ENCODE results near the gene ZFYVE21.
A peak's percentile ranks its signal among the peaks of the same experiment; 100 is the strongest.

ZFYVE21 gene

DNA sequence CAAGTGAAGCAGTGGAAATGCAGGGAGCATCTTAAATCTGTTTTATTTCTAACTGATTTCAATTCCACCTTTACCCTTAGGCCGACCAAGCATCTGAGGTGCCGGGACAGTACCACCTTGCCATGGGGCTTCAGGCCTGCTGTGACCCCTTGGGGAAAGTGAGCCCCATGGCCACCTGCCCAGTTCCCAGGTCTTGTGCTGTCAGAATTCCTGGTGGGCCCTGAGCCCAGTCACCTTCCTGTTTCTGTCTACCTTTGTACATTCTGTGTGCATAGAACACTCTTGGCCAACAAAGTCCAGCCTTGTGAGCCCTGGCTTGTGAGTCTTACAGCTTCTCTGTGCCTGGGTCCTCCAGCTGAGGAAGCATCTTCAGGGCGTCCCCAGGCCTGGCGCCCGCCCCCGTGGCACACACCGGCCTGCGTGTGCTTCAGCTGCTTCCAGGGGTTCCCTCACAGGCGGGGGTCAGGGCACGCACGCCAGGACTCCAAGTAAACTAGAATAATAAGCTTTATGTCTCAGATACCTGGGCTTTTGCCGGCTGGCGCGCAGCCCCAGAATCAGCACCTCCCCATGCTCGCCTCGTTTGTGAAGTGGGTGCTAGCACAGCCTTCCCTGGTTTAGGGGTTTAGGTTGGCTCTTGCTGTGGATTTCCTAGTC lies 10.3 kb downstream of the ZFYVE21 start:
- TF ChIP-seq, protein P1, sequence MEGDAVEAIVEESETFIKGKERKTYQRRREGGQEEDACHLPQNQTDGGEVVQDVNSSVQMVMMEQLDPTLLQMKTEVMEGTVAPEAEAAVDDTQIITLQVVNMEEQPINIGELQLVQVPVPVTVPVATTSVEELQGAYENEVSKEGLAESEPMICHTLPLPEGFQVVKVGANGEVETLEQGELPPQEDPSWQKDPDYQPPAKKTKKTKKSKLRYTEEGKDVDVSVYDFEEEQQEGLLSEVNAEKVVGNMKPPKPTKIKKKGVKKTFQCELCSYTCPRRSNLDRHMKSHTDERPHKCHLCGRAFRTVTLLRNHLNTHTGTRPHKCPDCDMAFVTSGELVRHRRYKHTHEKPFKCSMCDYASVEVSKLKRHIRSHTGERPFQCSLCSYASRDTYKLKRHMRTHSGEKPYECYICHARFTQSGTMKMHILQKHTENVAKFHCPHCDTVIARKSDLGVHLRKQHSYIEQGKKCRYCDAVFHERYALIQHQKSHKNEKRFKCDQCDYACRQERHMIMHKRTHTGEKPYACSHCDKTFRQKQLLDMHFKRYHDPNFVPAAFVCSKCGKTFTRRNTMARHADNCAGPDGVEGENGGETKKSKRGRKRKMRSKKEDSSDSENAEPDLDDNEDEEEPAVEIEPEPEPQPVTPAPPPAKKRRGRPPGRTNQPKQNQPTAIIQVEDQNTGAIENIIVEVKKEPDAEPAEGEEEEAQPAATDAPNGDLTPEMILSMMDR (IDR thresholded peaks at IDR 0.05): no peak
- no peak for DNase-seq
- H3K27me3 Mint-ChIP-seq (ENCODE audit: low read depth, poor library complexity): no peaks in the 10 kb centered on the region
- peaks cover 16% of the 10 kb centered on the region for H3K36me3 Mint-ChIP-seq (ENCODE audit: low read depth)
- peaks cover 16% of the 10 kb centered on the region for H3K4me1 Mint-ChIP-seq
- peak overlapping the region; percentile 36 for H3K27ac Mint-ChIP-seq
- no peak overlapping the region for H3K4me3 Mint-ChIP-seq
- H3K9me3 Mint-ChIP-seq: no peaks in the 10 kb centered on the region

GRCh38 chr14:103726474-103726873 lies 10.9 kb downstream of the ZFYVE21 start:
- Mint-ChIP-seq H3K27ac (peak overlapping the region; percentile 36), H3K4me1 (peaks cover 11% of the 10 kb centered on the region), H3K36me3 (ENCODE audit: low read depth) (peaks cover 16% of the 10 kb centered on the region), H3K4me3 (no peak overlapping the region), H3K9me3 (no peaks in the 10 kb centered on the region), H3K27me3 (ENCODE audit: low read depth, poor library complexity) (no peaks in the 10 kb centered on the region)
- TF ChIP-seq, protein P1 (IDR thresholded peaks at IDR 0.05): no peak
- no peak for DNase-seq

- TF ChIP-seq, protein P1 (IDR thresholded peaks at IDR 0.05): no peak
- no peak overlapping the region for H3K4me3 Mint-ChIP-seq
- H3K4me1 Mint-ChIP-seq: peaks cover 10% of the 10 kb centered on the region
- peaks cover 16% of the 10 kb centered on the region for H3K36me3 Mint-ChIP-seq (ENCODE audit: low read depth)
- H3K27ac Mint-ChIP-seq: no peak overlapping the region
- no peaks in the 10 kb centered on the region for H3K27me3 Mint-ChIP-seq (ENCODE audit: low read depth, poor library complexity)
- H3K9me3 Mint-ChIP-seq: no peaks in the 10 kb centered on the region
- DNase-seq: no peak
These were observed 11.8 kb downstream of the ZFYVE21 start for GRCh38 chr14:103727313-103727980.

- Mint-ChIP-seq H3K27ac (peak overlapping the region; percentile 78), H3K9me3 (no peaks in the 10 kb centered on the region), H3K4me3 (no peak overlapping the region), H3K36me3 (ENCODE audit: low read depth) (peaks cover 21% of the 10 kb centered on the region), H3K27me3 (ENCODE audit: low read depth, poor library complexity) (no peaks in the 10 kb centered on the region), H3K4me1 (peaks cover 7% of the 10 kb centered on the region)
- TF ChIP-seq, protein P1 (IDR thresholded peaks at IDR 0.05): no peak
- DNase-seq: no peak
These were observed 12.5 kb downstream of the ZFYVE21 start for GRCh38 chr14:103728141-103728540.

DNA sequence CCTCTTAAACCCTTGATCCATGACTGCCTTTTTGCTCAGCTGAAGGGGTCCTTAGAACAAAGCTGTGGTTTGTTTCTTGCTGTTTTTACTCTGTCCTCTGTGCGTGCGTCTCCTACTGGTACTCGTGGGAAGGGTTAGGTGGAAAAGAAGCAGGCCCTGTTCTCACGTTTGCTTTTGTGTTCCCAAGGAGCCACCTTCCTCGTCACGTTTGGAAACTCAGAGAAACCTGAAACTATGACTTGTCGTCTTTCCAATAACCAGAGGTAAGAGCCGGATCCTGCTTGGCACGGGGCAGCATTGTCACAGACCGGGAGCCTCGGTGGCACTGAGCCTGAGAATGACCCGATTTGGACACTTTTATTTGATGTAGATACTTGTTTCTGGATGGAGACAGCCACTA lies 13.1 kb downstream of the ZFYVE21 start:
- H3K4me3 Mint-ChIP-seq: no peak overlapping the region
- TF ChIP-seq, protein P1 (IDR thresholded peaks at IDR 0.05): no peak
- H3K9me3 Mint-ChIP-seq: no peaks in the 10 kb centered on the region
- no peaks in the 10 kb centered on the region for H3K27me3 Mint-ChIP-seq (ENCODE audit: low read depth, poor library complexity)
- no peak for DNase-seq
- peak overlapping the region; percentile 78 for H3K27ac Mint-ChIP-seq
- peaks cover 7% of the 10 kb centered on the region for H3K4me1 Mint-ChIP-seq
- H3K36me3 Mint-ChIP-seq (ENCODE audit: low read depth): peaks cover 27% of the 10 kb centered on the region
